ENCODE measurements around the gene TULP1. TPM values are rescaled to one million over a fixed set of nuclear protein-coding genes. Genes with fewer than 3 reads are reported as not detected.

The TULP1 gene
- total RNA-seq, 1 donor from 2014 or later: under 0.01 TPM

DNA sequence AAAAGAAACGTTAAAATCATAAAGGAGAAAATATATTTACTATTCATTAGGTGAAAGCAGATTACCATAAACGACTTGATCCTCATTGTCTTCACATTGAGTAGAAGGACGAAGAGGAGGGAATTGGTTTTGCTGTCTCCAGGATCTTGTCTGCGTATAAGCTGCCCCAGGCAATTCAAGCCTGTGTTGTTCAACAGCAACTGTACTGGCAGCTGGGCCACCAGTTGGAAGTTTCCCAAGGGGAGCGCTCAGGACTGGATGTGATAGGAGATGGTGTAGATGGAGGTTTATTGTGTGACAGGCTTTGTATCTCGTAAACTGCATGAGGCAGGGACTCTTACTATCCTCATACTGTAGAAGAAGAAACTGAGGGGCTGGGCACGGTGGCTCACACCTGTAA is 64.5 kb downstream of the TULP1 start:
- H3K4me3 ChIP-seq (ENCODE audit: low read depth, low read length): no peak overlapping the region
- no peak for DNase-seq (ENCODE audit: low read depth)
- TF ChIP-seq, protein P1, sequence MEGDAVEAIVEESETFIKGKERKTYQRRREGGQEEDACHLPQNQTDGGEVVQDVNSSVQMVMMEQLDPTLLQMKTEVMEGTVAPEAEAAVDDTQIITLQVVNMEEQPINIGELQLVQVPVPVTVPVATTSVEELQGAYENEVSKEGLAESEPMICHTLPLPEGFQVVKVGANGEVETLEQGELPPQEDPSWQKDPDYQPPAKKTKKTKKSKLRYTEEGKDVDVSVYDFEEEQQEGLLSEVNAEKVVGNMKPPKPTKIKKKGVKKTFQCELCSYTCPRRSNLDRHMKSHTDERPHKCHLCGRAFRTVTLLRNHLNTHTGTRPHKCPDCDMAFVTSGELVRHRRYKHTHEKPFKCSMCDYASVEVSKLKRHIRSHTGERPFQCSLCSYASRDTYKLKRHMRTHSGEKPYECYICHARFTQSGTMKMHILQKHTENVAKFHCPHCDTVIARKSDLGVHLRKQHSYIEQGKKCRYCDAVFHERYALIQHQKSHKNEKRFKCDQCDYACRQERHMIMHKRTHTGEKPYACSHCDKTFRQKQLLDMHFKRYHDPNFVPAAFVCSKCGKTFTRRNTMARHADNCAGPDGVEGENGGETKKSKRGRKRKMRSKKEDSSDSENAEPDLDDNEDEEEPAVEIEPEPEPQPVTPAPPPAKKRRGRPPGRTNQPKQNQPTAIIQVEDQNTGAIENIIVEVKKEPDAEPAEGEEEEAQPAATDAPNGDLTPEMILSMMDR (IDR thresholded peaks at IDR 0.05; ENCODE audit: insufficient read depth, low read length, severe bottlenecking): no peak
- no peaks in the 10 kb centered on the region for H3K36me3 ChIP-seq (ENCODE audit: control insufficient read depth, insufficient read depth, low read length)
- H3K27me3 ChIP-seq (ENCODE audit: control insufficient read depth, insufficient read depth, low read length): peaks cover 1% of the 10 kb centered on the region
- FAIRE-seq: no peak

Other genes with a start within 250 kb of the TULP1 start
- gene DEF6, start 215.1 kb downstream of the TULP1 start, total RNA-seq: 25.0 and 26.0 TPM in 2 replicates
- gene PPARD, start 170.3 kb downstream of the TULP1 start, total RNA-seq: 10.3 and 16.9 TPM in 2 replicates
- gene FANCE, start 60.6 kb downstream of the TULP1 start, total RNA-seq: 41.5 and 46.3 TPM in 2 replicates
- 1,892 and 2,665 TPM in 2 replicates for gene RPL10A, start 44.5 kb downstream of the TULP1 start, total RNA-seq
- 5.3 and 7.6 TPM in 2 replicates for gene TEAD3, start 15.8 kb downstream of the TULP1 start, total RNA-seq
- 29.5 and 50.4 TPM in 2 replicates for gene FKBP5, start 176.0 kb upstream of the TULP1 start, total RNA-seq
- gene ARMC12, start 224.1 kb upstream of the TULP1 start, total RNA-seq: 0.13 and 0.53 TPM in 2 replicates